Uterus (tissue), 4 donors: ENCODE data around the gene ALG11. TPM values are rescaled to one million over a fixed set of nuclear protein-coding genes. Genes with fewer than 3 reads are reported as not detected.
"Not testable (repeated sequence)": the region's sequence is repeated elsewhere in the genome, so short reads cannot be mapped to it uniquely, and the experiment has no call there.

Experiments used
- DNase-seq, 2 donors: peaks; one replicate each; pipeline ENCODE4 v3.0.0-alpha.2; 2019 to 2020
- H3K27ac ChIP-seq, 2 donors: fragments of 200-600 bp; sonication (generic); 1 replicate in 1 of 2; 2 replicates in 1 of 2; pipeline ENCODE4 v1.5.1; 2016 to 2018
- H3K27me3 ChIP-seq, 2 donors: fragments of 200-600 bp; sonication (generic); one replicate each; pipeline ENCODE4 v1.5.1; 2018 to 2019; ENCODE audit warnings: control low read depth in 1 of 2
- H3K36me3 ChIP-seq, 2 donors: fragments of 200-600 bp; sonication (generic); one replicate each; pipeline ENCODE4 v1.5.1; 2019; ENCODE audit warnings: control low read depth in 1 of 2
- H3K4me1 ChIP-seq, 2 donors: fragments of 200-600 bp; sonication (generic); one replicate each; pipeline ENCODE4 v1.5.1; 2018 to 2019; ENCODE audit warnings: control low read depth in 1 of 2
- H3K4me3 ChIP-seq, 2 donors: fragments of 200-600 bp; sonication (generic); 1 replicate in 1 of 2; 2 replicates in 1 of 2; pipeline ENCODE4 v1.5.1; 2018 to 2019; ENCODE audit warnings: mild to moderate bottlenecking in 1 of 2
- H3K9me3 ChIP-seq, 2 donors: fragments of 200-600 bp; sonication (generic); one replicate each; pipeline ENCODE4 v1.5.1; 2019; ENCODE audit warnings: control low read depth in 1 of 2
- POLR2A ChIP-seq, 2 donors: fragments of 450-650 bp; IDR thresholded peaks; one replicate each; pipeline ENCODE4 v1.6.1; 2016; ENCODE audit warnings: antibody characterized with exemption in 2 of 2, mild to moderate bottlenecking in 1 of 2, moderate library complexity in 1 of 2
- intact Hi-C: fragments of 100-400 bp; cut with DNase I; formaldehyde crosslinking; loops from one replicate; pipeline ENCODE4 v1.15.1; 2023; ENCODE audit warnings: low total_unique reads
- total RNA-seq, 4 donors: library from RNA; depleted of rRNA in 3 of 4; stranded (reverse); fragments of >200 nt in 3 of 4; gene quantifications; one replicate each; pipeline versions ENCODE4 v1.1.0 to v1.2.4, GENCODE V29; 2014 to 2023
- TF ChIP-seq, protein P1 (sequence below), 4 experiments: fragments of 200-600 bp in 2 of 4; fragments of 450-650 bp in 2 of 4; sonication (generic) in 2 of 4; IDR thresholded peaks; one replicate each; pipeline ENCODE4 v1.5.1; 2016 to 2019; ENCODE audit warnings: antibody characterized with exemption in 4 of 4, mild to moderate bottlenecking in 2 of 4, moderate library complexity in 1 of 4
- donor health status: DM: yes; HTN: yes; CAD: no.

The ALG11 gene
- total RNA-seq, 4 donors from 2014 or later, result 5.0 to 68.9 (median 28.8) TPM

GRCh38 chr13:52024481-52024880 lies 12.3 kb downstream of the ALG11 start, which contains the start of gene UTP14C:
Gene UTP14C (plus strand): TSS chr13:52024691. CDS start chr13:52028805, 4,114 bp downstream.
- H3K27ac ChIP-seq, result no peak within 1 kb of the TSS
- intact Hi-C loops, result no loop called here
- H3K36me3 ChIP-seq, result no peaks in the 10 kb centered on the region
- H3K4me1 ChIP-seq, result no peaks in the 10 kb centered on the region
- DNase-seq, result no peak
- no peaks in the 10 kb centered on the region for H3K27me3 ChIP-seq
- no peaks in the 10 kb centered on the region for H3K9me3 ChIP-seq
- no peak within 1 kb of the TSS for H3K4me3 ChIP-seq
- TF ChIP-seq POLR2A (IDR thresholded peaks at IDR 0.05), result no peak
- TF ChIP-seq, protein P1, sequence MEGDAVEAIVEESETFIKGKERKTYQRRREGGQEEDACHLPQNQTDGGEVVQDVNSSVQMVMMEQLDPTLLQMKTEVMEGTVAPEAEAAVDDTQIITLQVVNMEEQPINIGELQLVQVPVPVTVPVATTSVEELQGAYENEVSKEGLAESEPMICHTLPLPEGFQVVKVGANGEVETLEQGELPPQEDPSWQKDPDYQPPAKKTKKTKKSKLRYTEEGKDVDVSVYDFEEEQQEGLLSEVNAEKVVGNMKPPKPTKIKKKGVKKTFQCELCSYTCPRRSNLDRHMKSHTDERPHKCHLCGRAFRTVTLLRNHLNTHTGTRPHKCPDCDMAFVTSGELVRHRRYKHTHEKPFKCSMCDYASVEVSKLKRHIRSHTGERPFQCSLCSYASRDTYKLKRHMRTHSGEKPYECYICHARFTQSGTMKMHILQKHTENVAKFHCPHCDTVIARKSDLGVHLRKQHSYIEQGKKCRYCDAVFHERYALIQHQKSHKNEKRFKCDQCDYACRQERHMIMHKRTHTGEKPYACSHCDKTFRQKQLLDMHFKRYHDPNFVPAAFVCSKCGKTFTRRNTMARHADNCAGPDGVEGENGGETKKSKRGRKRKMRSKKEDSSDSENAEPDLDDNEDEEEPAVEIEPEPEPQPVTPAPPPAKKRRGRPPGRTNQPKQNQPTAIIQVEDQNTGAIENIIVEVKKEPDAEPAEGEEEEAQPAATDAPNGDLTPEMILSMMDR (IDR thresholded peaks at IDR 0.05), result no peak

GRCh38 chr13:52025475-52026245 lies 13.5 kb downstream of the ALG11 start:
- Histone ChIP-seq H3K9me3 (no peaks in the 10 kb centered on the region), H3K27ac (no peak overlapping the region), H3K4me3 (no peak overlapping the region), H3K27me3 (no peaks in the 10 kb centered on the region), H3K4me1 (no peaks in the 10 kb centered on the region), H3K36me3 (no peaks in the 10 kb centered on the region)
- intact Hi-C loops, result no loop called here
- no peak for TF ChIP-seq POLR2A (IDR thresholded peaks at IDR 0.05)
- TF ChIP-seq, protein P1 (IDR thresholded peaks at IDR 0.05), result no peak
- no peak for DNase-seq

DNA sequence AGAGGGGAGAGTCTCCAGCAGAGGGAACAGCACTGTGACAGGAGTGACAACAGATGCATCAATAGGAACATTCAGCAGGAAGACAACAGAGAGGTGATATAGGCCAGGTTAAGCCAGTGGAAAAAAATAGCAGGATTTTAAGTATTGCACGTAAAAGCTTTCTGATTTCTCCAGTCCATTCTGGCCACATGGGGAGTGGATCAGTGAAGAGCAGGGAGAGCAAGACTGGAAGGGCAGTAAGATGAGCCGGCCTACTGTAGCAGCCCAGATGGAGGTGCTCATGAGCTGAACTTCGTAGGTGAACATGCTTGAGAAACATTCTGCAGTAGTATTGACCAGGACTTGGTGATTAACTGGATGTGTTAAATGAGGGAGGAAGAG lies 14.0 kb downstream of the ALG11 start:
- Histone ChIP-seq H3K36me3 (no peaks in the 10 kb centered on the region), H3K9me3 (no peaks in the 10 kb centered on the region), H3K27me3 (no peaks in the 10 kb centered on the region), H3K4me1 (no peaks in the 10 kb centered on the region), H3K27ac (no peak overlapping the region), H3K4me3 (no peak overlapping the region)
- DNase-seq, result no peak
- intact Hi-C loops, result no loop called here
- TF ChIP-seq, protein P1 (IDR thresholded peaks at IDR 0.05), result no peak
- no peak for TF ChIP-seq POLR2A (IDR thresholded peaks at IDR 0.05)

DNA sequence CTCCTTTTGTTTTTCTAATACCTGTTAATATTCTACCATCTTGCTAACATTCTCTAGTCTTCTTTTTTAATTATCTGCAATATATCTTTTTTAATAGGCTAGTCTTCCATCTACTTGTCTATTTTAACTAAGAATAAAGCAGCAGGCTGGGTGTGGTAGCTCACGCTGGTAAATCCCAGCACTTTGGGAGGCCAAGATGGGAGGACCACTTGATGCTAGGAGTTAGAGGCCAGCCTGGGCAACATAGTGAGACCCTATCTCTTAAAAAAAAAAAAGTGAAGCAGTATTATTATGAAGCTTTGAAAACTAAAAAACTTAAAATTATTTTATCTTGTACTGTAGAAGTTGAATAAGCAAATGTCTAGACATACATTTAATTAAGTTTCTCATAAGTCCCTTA lies 15.6 kb downstream of the ALG11 start:
- no peak for TF ChIP-seq POLR2A (IDR thresholded peaks at IDR 0.05)
- TF ChIP-seq, protein P1 (IDR thresholded peaks at IDR 0.05), result no peak
- Histone ChIP-seq H3K4me3 (no peak overlapping the region), H3K27me3 (no peaks in the 10 kb centered on the region), H3K9me3 (no peaks in the 10 kb centered on the region), H3K27ac (no peak overlapping the region), H3K36me3 (no peaks in the 10 kb centered on the region), H3K4me1 (no peaks in the 10 kb centered on the region)
- no peak for DNase-seq
- intact Hi-C loops, result no loop called here

GRCh38 chr13:52029569-52029968 lies 17.4 kb downstream of the ALG11 start:
- Histone ChIP-seq H3K9me3 (no peaks in the 10 kb centered on the region), H3K27ac (no peak overlapping the region), H3K36me3 (no peaks in the 10 kb centered on the region), H3K27me3 (no peaks in the 10 kb centered on the region), H3K4me1 (no peaks in the 10 kb centered on the region), H3K4me3 (no peak overlapping the region)
- no peak for DNase-seq
- TF ChIP-seq, protein P1 (IDR thresholded peaks at IDR 0.05), result no peak
- no peak for TF ChIP-seq POLR2A (IDR thresholded peaks at IDR 0.05)
- intact Hi-C loops, result no loop called here

DNA sequence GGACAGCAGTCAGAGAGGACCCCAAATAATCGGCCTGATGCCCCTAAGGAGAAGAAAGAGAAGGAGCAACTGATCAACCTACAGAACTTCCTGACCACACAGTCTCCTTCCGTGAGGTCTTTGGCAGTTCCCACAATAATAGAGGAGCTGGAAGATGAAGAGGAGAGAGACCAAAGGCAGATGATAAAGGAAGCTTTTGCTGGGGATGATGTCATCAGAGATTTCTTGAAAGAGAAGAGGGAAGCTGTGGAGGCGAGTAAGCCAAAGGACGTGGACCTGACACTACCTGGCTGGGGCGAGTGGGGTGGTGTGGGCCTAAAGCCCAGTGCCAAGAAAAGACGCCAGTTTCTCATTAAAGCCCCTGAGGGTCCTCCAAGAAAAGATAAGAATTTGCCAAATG lies 18.2 kb downstream of the ALG11 start:
- H3K27ac ChIP-seq, H3K9me3 ChIP-seq, H3K4me3 ChIP-seq, intact Hi-C loops, H3K4me1 ChIP-seq, H3K27me3 ChIP-seq, H3K36me3 ChIP-seq, DNase-seq: not testable (repeated sequence)
